H9 (cell line): ENCODE results near the gene CYP1B1. TPM values are rescaled to one million over a fixed set of nuclear protein-coding genes. Genes with fewer than 3 reads are reported as not detected.

Experiments
- DNase-seq: peaks from one replicate; pipeline ENCODE4 v3.0.0-alpha.2; 2017
- H2AFZ ChIP-seq: one replicate; pipeline ENCODE4 v1.6.1; 2013; ENCODE audit warnings: mild to moderate bottlenecking, low read length, control low read depth, moderate library complexity
- H2AK5ac ChIP-seq: 2 replicates; pipeline ENCODE4 v1.6.1; 2013; ENCODE audit warnings: low read length, control low read depth, mixed read lengths; ENCODE audit not compliant: insufficient read length
- H2BK120ac ChIP-seq: one replicate; pipeline ENCODE4 v1.6.1; 2013; ENCODE audit warnings: low read depth, mild to moderate bottlenecking, low read length, control low read depth, inconsistent platforms; ENCODE audit not compliant: poor library complexity, severe bottlenecking
- H2BK12ac ChIP-seq: 2 replicates; pipeline ENCODE4 v1.6.1; 2013; ENCODE audit warnings: low read length, control low read depth, mixed read lengths, low read depth; ENCODE audit not compliant: insufficient read length
- H2BK15ac ChIP-seq: 2 replicates; pipeline ENCODE4 v1.6.1; 2013; ENCODE audit warnings: low read depth, low read length, control low read depth
- H2BK20ac ChIP-seq: one replicate; pipeline ENCODE4 v1.6.1; 2013; ENCODE audit warnings: low read depth, mild to moderate bottlenecking, low read length, control low read depth, inconsistent platforms; ENCODE audit not compliant: poor library complexity, severe bottlenecking
- H2BK5ac ChIP-seq: 2 replicates; pipeline ENCODE4 v1.6.1; 2013; ENCODE audit warnings: low read length, control low read depth, mixed read lengths; ENCODE audit not compliant: insufficient read length
- H3K14ac ChIP-seq: 2 replicates; pipeline ENCODE4 v1.6.1; 2013; ENCODE audit warnings: low read length, control low read depth; ENCODE audit not compliant: insufficient read depth
- H3K18ac ChIP-seq: 2 replicates; pipeline ENCODE4 v1.6.1; 2013; ENCODE audit warnings: low read depth, mild to moderate bottlenecking, mixed read lengths, low read length, control low read depth; ENCODE audit not compliant: insufficient read length
- H3K23ac ChIP-seq: 2 replicates; pipeline ENCODE4 v1.6.1; 2013; ENCODE audit warnings: low read length, control low read depth, mixed read lengths, low read depth; ENCODE audit not compliant: insufficient read length
- H3K23me2 ChIP-seq: 2 replicates; pipeline ENCODE4 v1.6.1; 2013; ENCODE audit warnings: low read depth, mild to moderate bottlenecking, mixed read lengths, low read length, control low read depth; ENCODE audit not compliant: insufficient read length, poor library complexity, severe bottlenecking
- H3K27ac ChIP-seq: 2 replicates; pipeline ENCODE4 v1.5.1; 2013; ENCODE audit warnings: low read length, control low read depth, mixed read lengths, low read depth; ENCODE audit not compliant: insufficient read length
- H3K27me3 ChIP-seq: 2 replicates; pipeline ENCODE4 v1.6.1; 2013; ENCODE audit warnings: low read length, control low read depth, inconsistent platforms; ENCODE audit not compliant: insufficient read depth
- H3K4ac ChIP-seq: 2 replicates; pipeline ENCODE4 v1.6.1; 2013; ENCODE audit warnings: low read depth, mild to moderate bottlenecking, control low read depth, inconsistent platforms, low read length, moderate library complexity
- H3K4me1 ChIP-seq: 2 replicates; pipeline ENCODE4 v1.6.1; 2013; ENCODE audit warnings: low read length, control low read depth, inconsistent platforms; ENCODE audit not compliant: insufficient read depth
- H3K4me2 ChIP-seq: 2 replicates; pipeline ENCODE4 v1.6.1; 2013; ENCODE audit warnings: low read length, control low read depth, mixed read lengths; ENCODE audit not compliant: insufficient read length, insufficient read depth
- H3K56ac ChIP-seq: 2 replicates; pipeline ENCODE4 v1.6.1; 2013; ENCODE audit warnings: low read depth, mild to moderate bottlenecking, mixed read lengths, low read length, control low read depth; ENCODE audit not compliant: insufficient read length
- H3K79me1 ChIP-seq: 2 replicates; pipeline ENCODE4 v1.6.1; 2013; ENCODE audit warnings: low read depth, mild to moderate bottlenecking, moderate library complexity, low read length, control low read depth, inconsistent platforms; ENCODE audit not compliant: insufficient read depth, poor library complexity, severe bottlenecking
- H3K79me2 ChIP-seq: 2 replicates; pipeline ENCODE4 v1.6.1; 2013; ENCODE audit warnings: low read length, control low read depth, inconsistent platforms; ENCODE audit not compliant: insufficient read depth
- H3K9ac ChIP-seq: 2 replicates; pipeline ENCODE4 v1.6.1; 2013; ENCODE audit warnings: low read length, control low read depth, mixed read lengths; ENCODE audit not compliant: insufficient read length; ENCODE audit errors: extremely low read depth
- H3K9me3 ChIP-seq: one replicate; pipeline ENCODE4 v1.6.1; 2013; ENCODE audit warnings: low read depth, low read length, inconsistent platforms; ENCODE audit not compliant: control insufficient read depth
- H3T11ph ChIP-seq: one replicate; pipeline ENCODE4 v1.6.1; 2013; ENCODE audit warnings: mild to moderate bottlenecking, low read length, control low read depth, inconsistent platforms
- H4K20me1 ChIP-seq: one replicate; pipeline ENCODE4 v1.6.1; 2013; ENCODE audit not compliant: control insufficient read depth, insufficient read length, insufficient read depth
- H4K5ac ChIP-seq: 2 replicates; pipeline ENCODE4 v1.6.1; 2013; ENCODE audit warnings: low read depth, mild to moderate bottlenecking, mixed read lengths, low read length, control low read depth; ENCODE audit not compliant: insufficient read length
- H4K8ac ChIP-seq: replicated peaks from 2 replicates; pipeline ENCODE4 v1.6.1; 2013; ENCODE audit warnings: low read length, control low read depth, mixed read lengths, low read depth; ENCODE audit not compliant: insufficient read length
- H4K91ac ChIP-seq: 2 replicates; pipeline ENCODE4 v1.6.1; 2013; ENCODE audit warnings: low read depth, mild to moderate bottlenecking, moderate library complexity, mixed read lengths, low read length, control low read depth; ENCODE audit not compliant: insufficient read length
- H3K27ac Mint-ChIP-seq, 3 experiments: 2 replicates in 2 of 3; 3 replicates in 1 of 3; pipeline ENCODE4 v1.8.0; 2020 to 2021; ENCODE audit warnings: mixed read lengths in 3 of 3, mild to moderate bottlenecking in 1 of 3, moderate library complexity in 1 of 3
- H3K27me3 Mint-ChIP-seq: 2 replicates; pipeline ENCODE4 v1.8.0; 2021; ENCODE audit warnings: low read depth, mild to moderate bottlenecking, moderate library complexity, mixed read lengths
- H3K36me3 Mint-ChIP-seq, 3 experiments: 2 replicates in 2 of 3; 3 replicates in 1 of 3; pipeline ENCODE4 v1.8.0; 2020 to 2021; ENCODE audit warnings: low read depth in 3 of 3, mixed read lengths in 3 of 3; ENCODE audit not compliant: insufficient read depth in 1 of 3
- H3K4me1 Mint-ChIP-seq, 2 experiments: 2 replicates each; pipeline ENCODE4 v1.8.0; 2020; ENCODE audit warnings: mixed read lengths in 2 of 2
- H3K4me3 Mint-ChIP-seq, 2 experiments: 2 replicates in 1 of 2; 3 replicates in 1 of 2; pipeline ENCODE4 v1.8.0; 2020 to 2021; ENCODE audit warnings: mild to moderate bottlenecking in 2 of 2, mixed read lengths in 2 of 2, moderate library complexity in 1 of 2
- H3K9me3 Mint-ChIP-seq, 2 experiments: 2 replicates in 1 of 2; 3 replicates in 1 of 2; pipeline ENCODE4 v1.8.0; 2020; ENCODE audit warnings: mild to moderate bottlenecking in 2 of 2, mixed read lengths in 2 of 2, moderate library complexity in 1 of 2
- WGBS: extraction: QIAGEN DNeasy Blood & Tissue Kit; methylation state at CpG from one replicate; pipeline ENCODE4 v1.1.7; 2013; ENCODE audit warnings: missing lambda C conversion rate, low lambda C conversion rate, mixed read lengths; ENCODE audit not compliant: insufficient read length; ENCODE audit errors: extremely low coverage; 5-methylcytosine and 5-hydroxymethylcytosine counted together
- total RNA-seq: library from RNA; stranded (reverse); gene quantifications from 2 replicates; pipeline ENCODE4 v1.2.1, GENCODE V29; 2021
- TF ChIP-seq, protein P1 (sequence below): fragments of 200-600 bp; sonication (generic); conservative IDR thresholded peaks from 3 replicates; pipeline ENCODE4 v1.8.0; 2021; ENCODE audit warnings: antibody characterized with exemption, mild to moderate bottlenecking

The CYP1B1 gene
- total RNA-seq, 1 experiment from 2014 or later: 2.7 TPM

- Histone ChIP-seq H2AFZ (no peak overlapping the region), H3K79me1 (no peaks in the 10 kb centered on the region), H3K14ac (no peak overlapping the region), H2BK20ac (no peak overlapping the region), H4K5ac (no peak overlapping the region), H3K4me2 (no peak overlapping the region), H3K9ac (no peak overlapping the region), H4K91ac (no peak overlapping the region), H2BK15ac (no peak overlapping the region), H3K23me2 (no peaks in the 10 kb centered on the region), H3K9me3 (no peaks in the 10 kb centered on the region), H3K4me1 (peaks cover 14% of the 10 kb centered on the region; the same call in 1 of the 2 replicates), H3T11ph (no peak overlapping the region), H4K8ac (no peak overlapping the region), H2AK5ac (no peak overlapping the region), H3K79me2 (no peaks in the 10 kb centered on the region), H2BK5ac (no peak overlapping the region), H3K18ac (no peak overlapping the region), H3K23ac (no peak overlapping the region), H2BK120ac (no peak overlapping the region), H3K27ac (no peak overlapping the region), H3K56ac (no peak overlapping the region), H2BK12ac (no peak overlapping the region), H3K4ac (no peak overlapping the region), H3K27me3 (no peaks in the 10 kb centered on the region; the same call in 1 of the 2 replicates), H4K20me1 (no peaks in the 10 kb centered on the region)
- Mint-ChIP-seq H3K36me3 (no peaks in the 10 kb centered on the region), H3K4me3 (no peak overlapping the region; a peak in 1 of 5 replicates), H3K27me3 (peaks cover 69% of the 10 kb centered on the region), H3K4me1 (peaks cover 51 to 54% of the 10 kb centered on the region in 2 experiments), H3K9me3 (no peaks in the 10 kb centered on the region; a peak in 1 of 5 replicates), H3K27ac (no peak overlapping the region)
- TF ChIP-seq, protein P1, sequence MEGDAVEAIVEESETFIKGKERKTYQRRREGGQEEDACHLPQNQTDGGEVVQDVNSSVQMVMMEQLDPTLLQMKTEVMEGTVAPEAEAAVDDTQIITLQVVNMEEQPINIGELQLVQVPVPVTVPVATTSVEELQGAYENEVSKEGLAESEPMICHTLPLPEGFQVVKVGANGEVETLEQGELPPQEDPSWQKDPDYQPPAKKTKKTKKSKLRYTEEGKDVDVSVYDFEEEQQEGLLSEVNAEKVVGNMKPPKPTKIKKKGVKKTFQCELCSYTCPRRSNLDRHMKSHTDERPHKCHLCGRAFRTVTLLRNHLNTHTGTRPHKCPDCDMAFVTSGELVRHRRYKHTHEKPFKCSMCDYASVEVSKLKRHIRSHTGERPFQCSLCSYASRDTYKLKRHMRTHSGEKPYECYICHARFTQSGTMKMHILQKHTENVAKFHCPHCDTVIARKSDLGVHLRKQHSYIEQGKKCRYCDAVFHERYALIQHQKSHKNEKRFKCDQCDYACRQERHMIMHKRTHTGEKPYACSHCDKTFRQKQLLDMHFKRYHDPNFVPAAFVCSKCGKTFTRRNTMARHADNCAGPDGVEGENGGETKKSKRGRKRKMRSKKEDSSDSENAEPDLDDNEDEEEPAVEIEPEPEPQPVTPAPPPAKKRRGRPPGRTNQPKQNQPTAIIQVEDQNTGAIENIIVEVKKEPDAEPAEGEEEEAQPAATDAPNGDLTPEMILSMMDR: no peak
- no peak for DNase-seq
- WGBS: no CpG with 5 or more reads among the region's 11 CpGs
These were observed 16.4 kb upstream of the CYP1B1 start for GRCh38 chr2:38092196-38092902.
